PFSK-1 (cell line): ENCODE measurements around the gene ACVR1.

Experiments used
- FOXP2 ChIP-seq: optimal IDR thresholded peaks from 2 replicates; pipeline ENCODE3; 2011; ENCODE audit warnings: borderline replicate concordance, control low read depth, inconsistent platforms; ENCODE audit not compliant: insufficient read depth; ENCODE audit errors: extremely low read length, extremely low read depth
- POLR2AphosphoS5 ChIP-seq: IDR thresholded peaks from 2 replicates; pipeline ENCODE4 v1.6.1; 2012; ENCODE audit warnings: low read depth, mild to moderate bottlenecking, control low read depth, low read length, moderate library complexity
- REST ChIP-seq, 2 experiments: IDR thresholded peaks; 2 replicates each; pipeline versions ENCODE4 v1.6.1 to v1.8.0; 2011 to 2012; ENCODE audit warnings: low read depth in 2 of 2, low read length in 2 of 2, control low read depth in 1 of 2, inconsistent platforms in 1 of 2, mild to moderate bottlenecking in 1 of 2, moderate library complexity in 1 of 2; ENCODE audit not compliant: insufficient read depth in 1 of 2
- SIN3A ChIP-seq: IDR thresholded peaks from 2 replicates; pipeline ENCODE4 v1.6.1; 2012; ENCODE audit warnings: mild to moderate bottlenecking, low read length, moderate library complexity, borderline replicate concordance; ENCODE audit not compliant: insufficient read depth
- TAF1 ChIP-seq: IDR thresholded peaks from 2 replicates; pipeline ENCODE4 v1.6.1; 2012; ENCODE audit warnings: low read length, control low read depth, borderline replicate concordance; ENCODE audit not compliant: insufficient read depth

Gene ACVR1

GRCh38 chr2:157876786-157877138 is 632 bp upstream of the ACVR1 start:
- no peak for TF ChIP-seq POLR2AphosphoS5
- no peak for TF ChIP-seq FOXP2
- TF ChIP-seq REST (IDR thresholded peaks at IDR 0.05; ENCODE audit: insufficient read depth in 1 of 2, low read depth in 2 of 2, low read length in 2 of 2) = no peak
- TF ChIP-seq TAF1 = no peak
- TF ChIP-seq SIN3A = no peak

GRCh38 chr2:157875641-157876065 is 477 bp downstream of the ACVR1 start:
- TF ChIP-seq TAF1 = no peak

GRCh38 chr2:157874997-157875640 is 1.0 kb downstream of the ACVR1 start:
- TF ChIP-seq SIN3A (peak; percentile 11; the same call in 1 of the 2 replicates), TAF1 (no peak), FOXP2 (no peak)

GRCh38 chr2:157874348-157874747 is 1.8 kb downstream of the ACVR1 start:
- TF ChIP-seq FOXP2 (no peak), SIN3A (no peak), TAF1 (no peak), REST (IDR thresholded peaks at IDR 0.05; ENCODE audit: insufficient read depth in 1 of 2, low read depth in 2 of 2, low read length in 2 of 2) (no peak), POLR2AphosphoS5 (no peak)

- no peak for TF ChIP-seq REST (IDR thresholded peaks at IDR 0.05; ENCODE audit: insufficient read depth in 1 of 2, low read depth in 2 of 2, low read length in 2 of 2)
- TF ChIP-seq POLR2AphosphoS5 = no peak
- TF ChIP-seq TAF1 = no peak
These were observed 3.3 kb downstream of the ACVR1 start for GRCh38 chr2:157872791-157873190.

GRCh38 chr2:157871415-157871814 is 4.7 kb downstream of the ACVR1 start:
- TF ChIP-seq REST (IDR thresholded peaks at IDR 0.05; ENCODE audit: insufficient read depth in 1 of 2, low read depth in 2 of 2, low read length in 2 of 2) (no peak), FOXP2 (no peak), SIN3A (no peak), POLR2AphosphoS5 (no peak), TAF1 (no peak)
